Measurements from ENCODE around the gene URAD.

Gene URAD

GRCh38 chr13:28001049-28001448, 12.6 kb upstream of the URAD start:
- no peak overlapping the region for H3K4me3 ChIP-seq (ENCODE audit: low read depth, low read length)

GRCh38 chr13:28000567-28000966, 12.1 kb upstream of the URAD start:
- H3K4me3 ChIP-seq (ENCODE audit: low read depth, low read length): no peak overlapping the region

GRCh38 chr13:27997904-27998522, 9.5 kb upstream of the URAD start:
- H3K4me3 ChIP-seq (ENCODE audit: low read depth, low read length): no peak overlapping the region

GRCh38 chr13:27991881-27992280, 3.4 kb upstream of the URAD start:
- H3K4me3 ChIP-seq (ENCODE audit: low read depth, low read length): no peak overlapping the region

GRCh38 chr13:27985600-27985999, 2.9 kb downstream of the URAD start:
- H3K4me3 ChIP-seq (ENCODE audit: low read depth, low read length): no peak overlapping the region

- H3K4me3 ChIP-seq (ENCODE audit: low read depth, low read length): no peak overlapping the region
These were observed 6.1 kb downstream of the URAD start for GRCh38 chr13:27982361-27982760.

- no peak overlapping the region for H3K4me3 ChIP-seq (ENCODE audit: low read depth, low read length)
These were observed 7.3 kb downstream of the URAD start for GRCh38 chr13:27981006-27981708.

- H3K4me3 ChIP-seq (ENCODE audit: low read depth, low read length): no peak overlapping the region
These were observed 8.1 kb downstream of the URAD start for GRCh38 chr13:27980280-27980998.

- H3K4me3 ChIP-seq (ENCODE audit: low read depth, low read length): no peak overlapping the region
These were observed 8.7 kb downstream of the URAD start for GRCh38 chr13:27979765-27980279.

- no peak overlapping the region for H3K4me3 ChIP-seq (ENCODE audit: low read depth, low read length)
These were observed 9.4 kb downstream of the URAD start for GRCh38 chr13:27979001-27979643.

- no peak overlapping the region for H3K4me3 ChIP-seq (ENCODE audit: low read depth, low read length)
These were observed 10.1 kb downstream of the URAD start for GRCh38 chr13:27978301-27978968.

GRCh38 chr13:27977476-27978300, 10.8 kb downstream of the URAD start:
- no peak overlapping the region for H3K4me3 ChIP-seq (ENCODE audit: low read depth, low read length)

- no peak overlapping the region for H3K4me3 ChIP-seq (ENCODE audit: low read depth, low read length)
These were observed 12.0 kb downstream of the URAD start for GRCh38 chr13:27976362-27977091.

- no peak overlapping the region for H3K4me3 ChIP-seq (ENCODE audit: low read depth, low read length)
These were observed 12.7 kb downstream of the URAD start for GRCh38 chr13:27975564-27976361.

- H3K4me3 ChIP-seq (ENCODE audit: low read depth, low read length): no peak overlapping the region
These were observed 14.4 kb downstream of the URAD start for GRCh38 chr13:27973961-27974662.

- no peak overlapping the region for H3K4me3 ChIP-seq (ENCODE audit: low read depth, low read length)
These were observed 15.2 kb downstream of the URAD start for GRCh38 chr13:27973291-27973690.

- H3K4me3 ChIP-seq (ENCODE audit: low read depth, low read length): no peak overlapping the region
These were observed 16.0 kb downstream of the URAD start for GRCh38 chr13:27972478-27972820.
